HCT116 (cell line): ENCODE measurements around the gene HOXD11. TPM values are rescaled to one million over a fixed set of nuclear protein-coding genes. Genes with fewer than 3 reads are reported as not detected.

ENCODE experiments used
- ATAC-seq: fragments of 200-7000 bp; cut with Tn5 transposase; 2 replicates; pipeline ENCODE4 v1.9.1; 2020; ENCODE audit warnings: mild to moderate bottlenecking, moderate library complexity
- BruUV-seq: library from RNA; stranded (reverse); fragments of 400-500 nt; replicated peaks from 2 replicates; lab custom pipeline; 2021; lab: Mats Ljungman, UMichigan
- CTCF ChIA-PET: fragments of 300-600 bp; sonication (Branson Sonifier 250); formaldehyde crosslinking; loops from one replicate; lab custom pipeline; 2021; ENCODE audit warnings: antibody characterized with exemption; lab: Charles Lee
- POLR2A ChIA-PET: fragments of 300-600, 350-600 bp; sonication (Branson Sonifier 250); formaldehyde crosslinking; loops from one replicate; lab custom pipeline; 2021; ENCODE audit warnings: antibody characterized with exemption; lab: Charles Lee
- RAD21 ChIA-PET, 2 experiments: fragments of 300-600 bp; sonication (Branson Sonifier 250); formaldehyde crosslinking; loops; one replicate each; lab custom pipeline; 2023; ENCODE audit warnings: low total read pairs in 2 of 2; ENCODE audit not compliant: uncharacterized antibody in 2 of 2, unreplicated experiment in 2 of 2, low non-redundant PET in 1 of 2; lab: Charles Lee
- DNase-seq: peaks from one replicate; pipeline ENCODE4 v3.0.0-alpha.2; 2010; ENCODE audit warnings: low read depth, low spot score
- H2AFZ ChIP-seq: fragments of 200-600 bp; shearing (Covaris generic), sonication (generic); 2 replicates; pipeline ENCODE4 v1.6.1; 2017; ENCODE audit warnings: low read depth, mixed run types, mixed read lengths, antibody characterized with exemption, low read length; ENCODE audit not compliant: poor library complexity, severe bottlenecking
- H3K27ac ChIP-seq: 2 replicates; pipeline ENCODE4 v1.5.1; 2012; ENCODE audit warnings: low read depth, low read length
- H3K27me3 ChIP-seq: fragments of 200-600 bp; sonication (generic); 2 replicates; pipeline ENCODE4 v1.6.1; 2016; ENCODE audit warnings: mixed run types, low read length, mixed read lengths; ENCODE audit not compliant: insufficient read depth
- H3K36me3 ChIP-seq, 2 experiments: fragments of 200-500 bp in 1 of 2; fragments of 200-600 bp in 1 of 2; sonication (Bioruptor generic) in 1 of 2; sonication (generic) in 1 of 2; 2 replicates each; pipeline versions ENCODE4 v1.5.1 to v1.6.1; 2014 to 2016; ENCODE audit warnings: low read length in 2 of 2, inconsistent platforms in 1 of 2, mixed read lengths in 1 of 2, mixed run types in 1 of 2; ENCODE audit not compliant: insufficient read depth in 2 of 2, control insufficient read depth in 1 of 2
- H3K4me1 ChIP-seq, 2 experiments: fragments of 200-600 bp in 1 of 2; sonication (generic) in 1 of 2; 2 replicates each; pipeline versions ENCODE4 v1.5.1 to v1.6.1; 2012 to 2017; ENCODE audit warnings: low read length in 2 of 2, inconsistent platforms in 1 of 2, mild to moderate bottlenecking in 1 of 2, mixed read lengths in 1 of 2, mixed run types in 1 of 2, moderate library complexity in 1 of 2; ENCODE audit not compliant: insufficient read depth in 2 of 2, control insufficient read depth in 1 of 2
- H3K4me2 ChIP-seq: fragments of 200-600 bp; sonication (generic); 2 replicates; pipeline ENCODE4 v1.6.1; 2017; ENCODE audit warnings: mixed run types, low read length, mixed read lengths
- H3K4me3 ChIP-seq, 2 experiments: fragments of 200-600 bp in 1 of 2; sonication (generic) in 1 of 2; replicated peaks in 1 of 2; 2 replicates each; pipeline ENCODE4 v1.5.1; 2011 to 2016; ENCODE audit warnings: low read length in 2 of 2, control low read depth in 1 of 2, low read depth in 1 of 2, mild to moderate bottlenecking in 1 of 2, mixed read lengths in 1 of 2, mixed run types in 1 of 2
- H3K79me2 ChIP-seq: fragments of 200-600 bp; sonication (generic); 2 replicates; pipeline ENCODE4 v1.6.1; 2017; ENCODE audit warnings: mild to moderate bottlenecking, mixed run types, low read length, moderate library complexity, mixed read lengths; ENCODE audit not compliant: insufficient read depth
- H3K9ac ChIP-seq: fragments of 200-600 bp; sonication (generic); 2 replicates; pipeline ENCODE4 v1.6.1; 2016; ENCODE audit warnings: low read length, mixed read lengths
- H3K9me2 ChIP-seq: fragments of 200-600 bp; sonication (generic), shearing (Covaris generic); 2 replicates; pipeline ENCODE4 v1.6.1; 2017; ENCODE audit warnings: mixed run types, mild to moderate bottlenecking, moderate library complexity; ENCODE audit not compliant: insufficient read depth
- H3K9me3 ChIP-seq, 2 experiments: fragments of 200-500 bp in 1 of 2; fragments of 200-600 bp in 1 of 2; sonication (Bioruptor generic) in 1 of 2; sonication (generic) in 1 of 2; 2 replicates each; pipeline ENCODE4 v1.6.1; 2014 to 2017; ENCODE audit warnings: low read length in 2 of 2, mixed read lengths in 2 of 2, inconsistent platforms in 1 of 2, low read depth in 1 of 2, mild to moderate bottlenecking in 1 of 2, mixed run types in 1 of 2, moderate library complexity in 1 of 2; ENCODE audit not compliant: control insufficient read depth in 1 of 2, insufficient read depth in 1 of 2
- H4K20me1 ChIP-seq: fragments of 200-600 bp; sonication (generic), shearing (Covaris generic); 2 replicates; pipeline ENCODE4 v1.6.1; 2017; ENCODE audit warnings: mixed run types, mild to moderate bottlenecking, moderate library complexity; ENCODE audit not compliant: insufficient read depth
- CEBPB ChIP-seq: IDR thresholded peaks from 2 replicates; pipeline ENCODE4 v1.6.1; 2012; ENCODE audit warnings: low read depth
- EZH2phosphoT487 ChIP-seq: fragments of 200-600 bp; IDR thresholded peaks from 2 replicates; pipeline ENCODE4 v1.6.1; 2018; ENCODE audit warnings: antibody characterized with exemption, borderline replicate concordance
- POLR2A ChIP-seq: IDR thresholded peaks from 2 replicates; pipeline ENCODE4 v1.7.0; 2011; ENCODE audit warnings: borderline replicate concordance; ENCODE audit not compliant: insufficient read depth, insufficient read length; ENCODE audit errors: extremely low read depth
- RAD21 ChIP-seq: IDR thresholded peaks from 2 replicates; pipeline ENCODE4 v1.6.1; 2012; ENCODE audit warnings: low read depth, mild to moderate bottlenecking
- TCF7L2 ChIP-seq: IDR thresholded peaks from 2 replicates; pipeline ENCODE4 v1.7.0; 2011; ENCODE audit warnings: borderline replicate concordance, inconsistent platforms; ENCODE audit not compliant: insufficient read depth, insufficient read length; ENCODE audit errors: extremely low read depth
- YY1 ChIP-seq: IDR thresholded peaks from 2 replicates; pipeline ENCODE4 v1.6.1; 2011; ENCODE audit warnings: low read length, low read depth, moderate library complexity, mild to moderate bottlenecking; ENCODE audit not compliant: insufficient replicate concordance; ENCODE audit errors: extremely low read depth
- ZNF274 ChIP-seq: fragments of 200-500 bp; sonication (Bioruptor generic); IDR thresholded peaks from 2 replicates; pipeline ENCODE4 v1.6.1; 2014; ENCODE audit warnings: mild to moderate bottlenecking, low read depth, low read length, inconsistent platforms
- intact Hi-C: fragments of 100-400 bp; cut with micrococcal nuclease; formaldehyde crosslinking; loops from 2 replicates; pipeline ENCODE4 v1.10.0; 2022
- total RNA-seq: library from RNA; stranded (reverse); gene quantifications from one replicate; pipeline ENCODE4 v1.2.1, GENCODE V29; 2021; ENCODE audit not compliant: unreplicated experiment
- TF ChIP-seq, protein P1 (sequence below), 3 experiments: fragments of 200-600 bp in 1 of 3; sonication (generic) in 1 of 3; IDR thresholded peaks in 2 of 3; conservative IDR thresholded peaks in 1 of 3; 2 replicates each; pipeline ENCODE4 v1.5.1; 2012 to 2017; ENCODE audit warnings: low read depth in 2 of 3, low read length in 2 of 3, antibody characterized with exemption in 1 of 3, borderline replicate concordance in 1 of 3, control low read depth in 1 of 3, mild to moderate bottlenecking in 1 of 3, mixed read lengths in 1 of 3, mixed run types in 1 of 3, moderate library complexity in 1 of 3; ENCODE audit not compliant: insufficient read depth in 1 of 3

HOXD11 gene
- total RNA-seq, 1 experiment from 2014 or later: not detected

- peak overlapping the region; percentile 83 for H3K4me2 ChIP-seq
- peaks cover 0 to 5% of the 10 kb centered on the region in 2 experiments; a peak in 1 of 4 replicates for H3K4me1 ChIP-seq
- H3K9me2 ChIP-seq: no peaks in the 10 kb centered on the region
- H3K27ac ChIP-seq: no peak overlapping the region
- ChIA-PET POLR2A (no interaction called here), RAD21 (no interaction called here), CTCF (no interaction called here)
- no peaks in the 10 kb centered on the region for H3K36me3 ChIP-seq
- peak overlapping the region; percentile 81 for H2AFZ ChIP-seq
- intact Hi-C loops: no loop called here
- BruUV-seq: no TSS peak
- no peaks in the 10 kb centered on the region for H3K79me2 ChIP-seq
- H3K27me3 ChIP-seq: no peaks in the 10 kb centered on the region
- TF ChIP-seq TCF7L2 (peak; percentile 36), ZNF274 (no peak), YY1 (no peak), CEBPB (0 out of 2 replicates have a peak, but pooled peaks have one; percentile 13), EZH2phosphoT487 (no peak), RAD21 (peak; percentile 43), POLR2A (no peak)
- TF ChIP-seq, protein P1, sequence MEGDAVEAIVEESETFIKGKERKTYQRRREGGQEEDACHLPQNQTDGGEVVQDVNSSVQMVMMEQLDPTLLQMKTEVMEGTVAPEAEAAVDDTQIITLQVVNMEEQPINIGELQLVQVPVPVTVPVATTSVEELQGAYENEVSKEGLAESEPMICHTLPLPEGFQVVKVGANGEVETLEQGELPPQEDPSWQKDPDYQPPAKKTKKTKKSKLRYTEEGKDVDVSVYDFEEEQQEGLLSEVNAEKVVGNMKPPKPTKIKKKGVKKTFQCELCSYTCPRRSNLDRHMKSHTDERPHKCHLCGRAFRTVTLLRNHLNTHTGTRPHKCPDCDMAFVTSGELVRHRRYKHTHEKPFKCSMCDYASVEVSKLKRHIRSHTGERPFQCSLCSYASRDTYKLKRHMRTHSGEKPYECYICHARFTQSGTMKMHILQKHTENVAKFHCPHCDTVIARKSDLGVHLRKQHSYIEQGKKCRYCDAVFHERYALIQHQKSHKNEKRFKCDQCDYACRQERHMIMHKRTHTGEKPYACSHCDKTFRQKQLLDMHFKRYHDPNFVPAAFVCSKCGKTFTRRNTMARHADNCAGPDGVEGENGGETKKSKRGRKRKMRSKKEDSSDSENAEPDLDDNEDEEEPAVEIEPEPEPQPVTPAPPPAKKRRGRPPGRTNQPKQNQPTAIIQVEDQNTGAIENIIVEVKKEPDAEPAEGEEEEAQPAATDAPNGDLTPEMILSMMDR (IDR thresholded peaks at IDR 0.05 in 2 of 3, conservative IDR thresholded peaks at IDR 0.05 in 1 of 3; ENCODE audit: borderline replicate concordance in 1 of 3, insufficient read depth in 1 of 3, low read depth in 2 of 3, low read length in 2 of 3): peak; percentile 59 to 76 (median 73); a peak in 5 of 6 replicates
- ATAC-seq (peak; percentile 85), DNase-seq (peak; percentile 69)
- peak overlapping the region; percentile 35 to 51 for H3K4me3 ChIP-seq
- no peaks in the 10 kb centered on the region for H3K9me3 ChIP-seq
- H4K20me1 ChIP-seq: no peaks in the 10 kb centered on the region
- H3K9ac ChIP-seq: peak overlapping the region; percentile 34; the same call in 1 of the 2 replicates
These were observed 11.7 kb downstream of the HOXD11 start for GRCh38 chr2:176118601-176119339.
